ENCODE data around the gene G6PC3. TPM values are rescaled to one million over a fixed set of nuclear protein-coding genes. Genes with fewer than 3 reads are reported as not detected.

Gene G6PC3
- total RNA-seq, 1 donor from 2014 or later: 33.6 TPM

- DNase-seq (ENCODE audit: low spot score): no peak
- intact Hi-C loops (cut with DNase I): no loop called here
Observed at GRCh38 chr17:44078412-44078811, 7.9 kb downstream of the G6PC3 start.

GRCh38 chr17:44079877-44080821 lies 9.6 kb downstream of the G6PC3 start:
- no peak for DNase-seq (ENCODE audit: low spot score)
- intact Hi-C loops (cut with DNase I): no loop called here

- intact Hi-C loops (cut with DNase I): no loop called here
- DNase-seq (ENCODE audit: low spot score): no peak
Observed at GRCh38 chr17:44081681-44082080, 11.1 kb downstream of the G6PC3 start.

GRCh38 chr17:44082256-44082927 lies 11.9 kb downstream of the G6PC3 start:
- DNase-seq (ENCODE audit: low spot score): no peak
- intact Hi-C loops (cut with DNase I): no loop called here

- DNase-seq (ENCODE audit: low spot score): no peak
Observed at GRCh38 chr17:44083250-44083849, 12.8 kb downstream of the G6PC3 start.

GRCh38 chr17:44084131-44084538 lies 13.6 kb downstream of the G6PC3 start:
- DNase-seq (ENCODE audit: low spot score): no peak
- intact Hi-C loops (cut with DNase I): no loop called here

More at GRCh38 chr17:44083250-44083849, 12.8 kb downstream of the G6PC3 start:
- intact Hi-C loops (cut with DNase I): no loop called here

GRCh38 chr17:44084921-44085320 lies 14.4 kb downstream of the G6PC3 start:
- DNase-seq (ENCODE audit: low spot score): no peak
- intact Hi-C loops (cut with DNase I): no loop called here

- DNase-seq (ENCODE audit: low spot score): no peak
- intact Hi-C loops (cut with DNase I): no loop called here
Observed at GRCh38 chr17:44085908-44086307, 15.4 kb downstream of the G6PC3 start.

GRCh38 chr17:44086364-44087311 lies 16.1 kb downstream of the G6PC3 start:
- DNase-seq (ENCODE audit: low spot score): no peak
- intact Hi-C loops (cut with DNase I): no loop called here

- intact Hi-C loops (cut with DNase I): no loop called here
- DNase-seq (ENCODE audit: low spot score): no peak
Observed at GRCh38 chr17:44087319-44087718, 16.8 kb downstream of the G6PC3 start.

GRCh38 chr17:44088254-44088653 lies 17.7 kb downstream of the G6PC3 start:
- DNase-seq (ENCODE audit: low spot score): no peak

GRCh38 chr17:44091200-44091997 lies 20.9 kb downstream of the G6PC3 start:
- intact Hi-C loops (cut with DNase I): no loop called here
- no peak for DNase-seq (ENCODE audit: low spot score)

More at GRCh38 chr17:44088254-44088653, 17.7 kb downstream of the G6PC3 start:
- intact Hi-C loops (cut with DNase I): no loop called here

- intact Hi-C loops (cut with DNase I): no loop called here
Observed at GRCh38 chr17:44092051-44092450, 21.5 kb downstream of the G6PC3 start.

GRCh38 chr17:44093231-44093900 lies 22.8 kb downstream of the G6PC3 start:
- DNase-seq (ENCODE audit: low spot score): no peak
- intact Hi-C loops (cut with DNase I): no loop called here

More at GRCh38 chr17:44092051-44092450, 21.5 kb downstream of the G6PC3 start:
- no peak for DNase-seq (ENCODE audit: low spot score)

- no peak for DNase-seq (ENCODE audit: low spot score)
- intact Hi-C loops (cut with DNase I): no loop called here
Observed at GRCh38 chr17:44094701-44095387, 24.3 kb downstream of the G6PC3 start.

GRCh38 chr17:44095388-44095646 lies 24.8 kb downstream of the G6PC3 start:
- DNase-seq (ENCODE audit: low spot score): no peak
- intact Hi-C loops (cut with DNase I): no loop called here

GRCh38 chr17:44095647-44096496 lies 25.3 kb downstream of the G6PC3 start:
- intact Hi-C loops (cut with DNase I): loop anchor here (2.0 kb wide), 1 partner anchor 25 kb away; the partner anchor contains the start of gene G6PC3
- peak; percentile 84 for DNase-seq (ENCODE audit: low spot score)
